GM23338 (cell line): ENCODE results near the gene SLC23A1. TPM values are rescaled to one million over a fixed set of nuclear protein-coding genes. Genes with fewer than 3 reads are reported as not detected.

Source experiments
- ATAC-seq: fragments of 200-7000 bp; cut with Tn5 transposase; 3 replicates; pipeline ENCODE4 v1.9.1; 2020
- DNase-seq: peaks from one replicate; pipeline ENCODE4 v3.0.0-alpha.2; 2015; ENCODE audit warnings: low spot score
- H2AFZ ChIP-seq: fragments of 200-600 bp; sonication (generic); 2 replicates; pipeline ENCODE4 v1.8.0; 2016; ENCODE audit warnings: antibody characterized with exemption, mild to moderate bottlenecking, moderate library complexity
- H3F3A ChIP-seq: fragments of 200-600 bp; sonication (generic); replicated peaks from 2 replicates; pipeline ENCODE4 v1.8.0; 2017; ENCODE audit warnings: antibody characterized with exemption, mixed run types, low read depth
- H3K27ac ChIP-seq: fragments of 200-600 bp; sonication (generic); 2 replicates; pipeline ENCODE4 v1.6.1; 2016; ENCODE audit warnings: low read depth
- H3K27me3 ChIP-seq: fragments of 200-600 bp; sonication (generic); 2 replicates; pipeline ENCODE4 v1.8.0; 2016; ENCODE audit warnings: mild to moderate bottlenecking, mixed run types, moderate library complexity; ENCODE audit not compliant: insufficient read depth
- H3K36me3 ChIP-seq: fragments of 200-600 bp; sonication (generic); 2 replicates; pipeline ENCODE4 v1.8.0; 2016; ENCODE audit warnings: mild to moderate bottlenecking; ENCODE audit not compliant: insufficient read depth
- H3K4me1 ChIP-seq: fragments of 200-600 bp; sonication (generic); 2 replicates; pipeline ENCODE4 v1.8.0; 2016; ENCODE audit warnings: mild to moderate bottlenecking, moderate library complexity; ENCODE audit not compliant: insufficient read depth
- H3K4me2 ChIP-seq: fragments of 200-600 bp; sonication (generic); 2 replicates; pipeline ENCODE4 v1.7.1; 2017; ENCODE audit warnings: mixed run types
- H3K4me3 ChIP-seq: fragments of 200-600 bp; sonication (generic); 2 replicates; pipeline ENCODE4 v1.6.1; 2016; ENCODE audit warnings: mixed run types
- H3K79me2 ChIP-seq: fragments of 200-600 bp; sonication (generic); replicated peaks from 2 replicates; pipeline ENCODE4 v1.8.0; 2017; ENCODE audit warnings: mild to moderate bottlenecking; ENCODE audit not compliant: insufficient read depth
- H3K9me2 ChIP-seq: fragments of 200-600 bp; sonication (generic); 2 replicates; pipeline ENCODE4 v1.8.0; 2017; ENCODE audit not compliant: insufficient read depth
- H4K20me1 ChIP-seq: fragments of 200-600 bp; sonication (generic); replicated peaks from 2 replicates; pipeline ENCODE4 v1.8.0; 2017; ENCODE audit warnings: mild to moderate bottlenecking; ENCODE audit not compliant: insufficient read depth
- H3K27ac Mint-ChIP-seq: 2 replicates; pipeline ENCODE4 v1.8.0; 2020; ENCODE audit warnings: inconsistent platforms, mild to moderate bottlenecking, moderate library complexity, mixed read lengths
- H3K27me3 Mint-ChIP-seq: 3 replicates; pipeline ENCODE4 v1.8.0; 2022; ENCODE audit warnings: low read depth, mild to moderate bottlenecking, moderate library complexity, mixed read lengths, inconsistent platforms; ENCODE audit not compliant: insufficient read depth, poor library complexity
- H3K36me3 Mint-ChIP-seq: 3 replicates; pipeline ENCODE4 v1.8.0; 2021; ENCODE audit warnings: low read depth, mild to moderate bottlenecking, inconsistent platforms, moderate library complexity, mixed read lengths
- H3K4me1 Mint-ChIP-seq: 3 replicates; pipeline ENCODE4 v1.8.0; 2020; ENCODE audit warnings: mild to moderate bottlenecking, inconsistent platforms, mixed read lengths
- H3K4me3 Mint-ChIP-seq: 3 replicates; pipeline ENCODE4 v1.8.0; 2021; ENCODE audit warnings: moderate library complexity, mild to moderate bottlenecking, inconsistent platforms, mixed read lengths
- H3K9me3 Mint-ChIP-seq: 3 replicates; pipeline ENCODE4 v1.8.0; 2020; ENCODE audit warnings: moderate library complexity, mild to moderate bottlenecking, inconsistent platforms, mixed read lengths
- CREB1 ChIP-seq: fragments of 250-450 bp; sonication (Bioruptor Pico); IDR thresholded peaks from 2 replicates; pipeline ENCODE4 v1.5.0; 2020; ENCODE audit warnings: low read depth, mild to moderate bottlenecking, moderate library complexity
- CTCF ChIP-seq, 2 experiments: fragments of 200-600 bp in 1 of 2; sonication (generic) in 1 of 2; conservative IDR thresholded peaks; 2 replicates each; pipeline versions ENCODE4 v1.5.1 to v1.6.1; 2016 to 2017; ENCODE audit warnings: antibody characterized with exemption in 2 of 2, low read depth in 2 of 2, mild to moderate bottlenecking in 2 of 2, moderate library complexity in 1 of 2
- JUNB ChIP-seq: IDR thresholded peaks from one replicate; pipeline ENCODE4 v1.6.1; 2016; ENCODE audit warnings: antibody characterized with exemption; ENCODE audit not compliant: unreplicated experiment
- NANOG ChIP-seq: IDR thresholded peaks from 2 replicates; pipeline ENCODE4 v1.6.1; 2016; ENCODE audit warnings: antibody characterized with exemption, borderline replicate concordance
- POLR2AphosphoS5 ChIP-seq: IDR thresholded peaks from 2 replicates; pipeline ENCODE4 v1.6.1; 2016; ENCODE audit warnings: antibody characterized with exemption, low read depth
- STAT1 ChIP-seq: IDR thresholded peaks from one replicate; pipeline ENCODE4 v1.6.1; 2016; ENCODE audit warnings: antibody characterized with exemption; ENCODE audit not compliant: unreplicated experiment
- ZNF462 ChIP-seq: fragments of 250-450 bp; sonication (Bioruptor Pico); IDR thresholded peaks from 2 replicates; pipeline ENCODE4 v1.5.0; 2020; ENCODE audit warnings: mild to moderate bottlenecking, moderate library complexity
- polyA plus RNA-seq: library from polyadenylated mRNA; unstranded; fragments of >200 nt; fragmentation: Nextera tagmentation; extraction: Ambion mirVana; gene quantifications from 2 replicates; pipeline ENCODE4 v1.2.1, GENCODE V29; 2016
- total RNA-seq: library from RNA; depleted of rRNA; stranded (reverse); fragments of >200 nt; shearing (Covaris generic); gene quantifications from 2 replicates; pipeline ENCODE4 v1.2.3, GENCODE V29; 2014

Gene SLC23A1
- total and polyA plus RNA-seq, 2 experiments from 2014 or later = 0.29 TPM; not detected in 1

- ATAC-seq = peak; percentile 6
- Histone ChIP-seq H3K4me3 (peak overlapping the region; percentile 65), H4K20me1 (0 out of 2 replicates have a peak, but pooled peaks cover 5% of the 10 kb centered on the region), H3K4me1 (peaks cover 16% of the 10 kb centered on the region), H3K27ac (peak overlapping the region; percentile 91), H3K36me3 (no peaks in the 10 kb centered on the region), H2AFZ (peak overlapping the region; percentile 92), H3K27me3 (no peaks in the 10 kb centered on the region), H3K9me2 (no peaks in the 10 kb centered on the region), H3K4me2 (peak overlapping the region; percentile 81), H3F3A (peaks cover 16% of the 10 kb centered on the region), H3K79me2 (0 out of 2 replicates have a peak, but pooled peaks cover 3% of the 10 kb centered on the region)
- DNase-seq = no peak
- Mint-ChIP-seq H3K4me3 (peak overlapping the region; percentile 95), H3K36me3 (peaks cover 6% of the 10 kb centered on the region), H3K27ac (peak overlapping the region; percentile 100), H3K9me3 (no peaks in the 10 kb centered on the region), H3K4me1 (peaks cover 15% of the 10 kb centered on the region), H3K27me3 (peaks cover 12% of the 10 kb centered on the region)
- TF ChIP-seq CREB1 (CRISPR knock-in tag) = no peak
- TF ChIP-seq JUNB = no peak
- 0 out of 4 replicates have a peak, but pooled peaks of 1 of the 2 experiments have one; percentile 5 for TF ChIP-seq CTCF (conservative IDR thresholded peaks at IDR 0.05; ENCODE audit: low read depth in 2 of 2)
- TF ChIP-seq POLR2AphosphoS5 = no peak
- no peak for TF ChIP-seq STAT1
Observed at GRCh38 chr5:139404484-139404840, 21.4 kb upstream of the SLC23A1 start.

- Mint-ChIP-seq H3K27ac (peak within 1 kb of the TSS; percentile 100), H3K4me3 (peak within 1 kb of the TSS; percentile 95), H3K36me3 (peaks cover 10% of the 10 kb centered on the region), H3K9me3 (no peaks in the 10 kb centered on the region), H3K4me1 (peaks cover 15% of the 10 kb centered on the region), H3K27me3 (peaks cover 11% of the 10 kb centered on the region)
- ATAC-seq (peak; percentile 91), DNase-seq (peak; percentile 100)
- no peaks in the 10 kb centered on the region for H3K9me2 ChIP-seq
- TF ChIP-seq CREB1 (CRISPR knock-in tag) (peak; percentile 87), CTCF (conservative IDR thresholded peaks at IDR 0.05; ENCODE audit: low read depth in 2 of 2) (no peak), ZNF462 (CRISPR knock-in tag) (no peak), NANOG (no peak), POLR2AphosphoS5 (peak; percentile 74)
- peak within 1 kb of the TSS; percentile 81 for H3K4me2 ChIP-seq
- H2AFZ ChIP-seq = peak within 1 kb of the TSS; percentile 92
- 0 out of 2 replicates have a peak, but pooled peaks cover 3% of the 10 kb centered on the region for H3K79me2 ChIP-seq
- H3K27me3 ChIP-seq = no peaks in the 10 kb centered on the region
- H3K4me3 ChIP-seq = peak within 1 kb of the TSS; percentile 65
- H4K20me1 ChIP-seq = 0 out of 2 replicates have a peak, but pooled peaks cover 5% of the 10 kb centered on the region
- peaks cover 16% of the 10 kb centered on the region for H3K4me1 ChIP-seq
- no peaks in the 10 kb centered on the region for H3K36me3 ChIP-seq
- H3K27ac ChIP-seq = peak within 1 kb of the TSS; percentile 94
- H3F3A ChIP-seq = peaks cover 16% of the 10 kb centered on the region
Observed at GRCh38 chr5:139403787-139404483, 20.8 kb upstream of the SLC23A1 start, which contains the start of gene SPATA24. SPATA24 (minus strand) TSS chr5:139404089; CDS start chr5:139404060, 29 bp downstream.
